Gastroesophageal sphincter (tissue), 4 donors: ENCODE data around the gene TSPOAP1. TPM values are rescaled to one million over a fixed set of nuclear protein-coding genes. Genes with fewer than 3 reads are reported as not detected.

Source experiments
- ATAC-seq: fragments of 150-250 bp; one replicate; pipeline ENCODE4 v1.9.1; 2016; ENCODE audit warnings: mild to moderate bottlenecking, moderate library complexity
- H3K27ac ChIP-seq, 4 donors: fragments of 200-600 bp; sonication (generic) in 3 of 4; 1 replicate in 3 of 4; 2 replicates in 1 of 4; pipeline ENCODE4 v1.5.1; 2016 to 2019
- H3K27me3 ChIP-seq: fragments of 200-600 bp; sonication (generic); one replicate; pipeline ENCODE4 v1.5.1; 2019
- H3K36me3 ChIP-seq, 2 donors: fragments of 200-600 bp; sonication (generic); one replicate each; pipeline ENCODE4 v1.5.1; 2019; ENCODE audit warnings: control low read depth in 1 of 2
- H3K4me1 ChIP-seq, 3 donors: fragments of 200-600 bp; sonication (generic); 1 replicate in 2 of 3; 2 replicates in 1 of 3; pipeline ENCODE4 v1.5.1; 2016 to 2019; ENCODE audit warnings: control low read depth in 2 of 3
- H3K4me3 ChIP-seq, 2 donors: fragments of 200-600 bp; sonication (generic); one replicate each; pipeline ENCODE4 v1.5.1; 2019; ENCODE audit warnings: mild to moderate bottlenecking in 1 of 2, moderate library complexity in 1 of 2
- H3K9me3 ChIP-seq, 3 donors: fragments of 200-600 bp; sonication (generic); one replicate each; pipeline ENCODE4 v1.5.1; 2017 to 2019; ENCODE audit warnings: control low read depth in 2 of 3
- CTCF ChIP-seq, 4 experiments: fragments of 200-600 bp in 2 of 4; fragments of 450-650 bp in 2 of 4; sonication (generic) in 1 of 4; IDR thresholded peaks; one replicate each; pipeline ENCODE4 v1.5.1; 2017 to 2019; ENCODE audit warnings: antibody characterized with exemption in 4 of 4, mild to moderate bottlenecking in 2 of 4, moderate library complexity in 2 of 4
- EP300 ChIP-seq: sonication (generic); formaldehyde crosslinking; IDR thresholded peaks from one replicate; pipeline ENCODE4 v1.6.1; 2017; ENCODE audit warnings: antibody characterized with exemption, mild to moderate bottlenecking
- POLR2A ChIP-seq, 2 donors: fragments of 450-650 bp; IDR thresholded peaks; one replicate each; pipeline ENCODE4 v1.6.1; 2017; ENCODE audit warnings: antibody characterized with exemption in 2 of 2, mild to moderate bottlenecking in 2 of 2, moderate library complexity in 1 of 2
- POLR2AphosphoS5 ChIP-seq: sonication (generic); formaldehyde crosslinking; IDR thresholded peaks from one replicate; pipeline ENCODE4 v1.6.1; 2017; ENCODE audit warnings: antibody characterized with exemption
- WGBS, 2 donors: methylation state at CpG; one replicate each; pipeline ENCODE4 v1.1.5; 2018; ENCODE audit warnings: low coverage in 1 of 2; 5-methylcytosine and 5-hydroxymethylcytosine counted together
- total RNA-seq, 4 donors: library from RNA; depleted of rRNA; stranded (reverse); fragments of >200 nt; gene quantifications; one replicate each; pipeline ENCODE4 v1.1.0, GENCODE V29; 2016

Gene TSPOAP1
- total RNA-seq, 4 donors from 2014 or later = 7.4 to 44.8 (median 23.0) TPM

- ATAC-seq = no peak
- Histone ChIP-seq H3K4me1 (no peaks in the 10 kb centered on the region), H3K27ac (no peak overlapping the region), H3K9me3 (no peaks in the 10 kb centered on the region), H3K36me3 (peaks cover 0 to 51% of the 10 kb centered on the region in 2 donors), H3K27me3 (no peaks in the 10 kb centered on the region), H3K4me3 (no peak overlapping the region)
- no peak for TF ChIP-seq EP300
- 54 to 64% methylated on average over 5 to 7 of the region's 7 CpGs for WGBS, 2 donors
Observed at GRCh38 chr17:58313815-58314705, 14.5 kb downstream of the TSPOAP1 start.

GRCh38 chr17:58312829-58313228 lies 15.8 kb downstream of the TSPOAP1 start:
- ATAC-seq = no peak
- TF ChIP-seq EP300 (no peak), POLR2A (IDR thresholded peaks at IDR 0.05) (no peak), POLR2AphosphoS5 (no peak), CTCF (IDR thresholded peaks at IDR 0.05) (no peak)
- Histone ChIP-seq H3K36me3 (peaks cover 0 to 62% of the 10 kb centered on the region in 2 donors), H3K27me3 (no peaks in the 10 kb centered on the region), H3K9me3 (no peaks in the 10 kb centered on the region), H3K4me1 (no peaks in the 10 kb centered on the region), H3K27ac (no peak overlapping the region), H3K4me3 (no peak overlapping the region)
- 25 to 45% methylated on average over 1 of the region's 1 CpG for WGBS, 2 donors

- Histone ChIP-seq H3K9me3 (no peaks in the 10 kb centered on the region), H3K27me3 (no peaks in the 10 kb centered on the region), H3K4me1 (no peaks in the 10 kb centered on the region), H3K36me3 (peaks cover 0 to 66% of the 10 kb centered on the region in 2 donors), H3K4me3 (no peak overlapping the region), H3K27ac (no peak overlapping the region)
- no peak for ATAC-seq
- no peak for TF ChIP-seq POLR2A (IDR thresholded peaks at IDR 0.05)
- TF ChIP-seq POLR2AphosphoS5 = no peak
- TF ChIP-seq CTCF (IDR thresholded peaks at IDR 0.05) = no peak
- TF ChIP-seq EP300 = no peak
- WGBS, 2 donors = 81% methylated on average over 8 of the region's 23 CpGs; no CpG with 5 or more reads in 1 of the 2 donors
Observed at GRCh38 chr17:58312021-58312630, 16.5 kb downstream of the TSPOAP1 start.

- H3K36me3 ChIP-seq = peaks cover 0 to 66% of the 10 kb centered on the region in 2 donors
- 90 to 100% methylated on average over 2 to 4 of the region's 9 CpGs for WGBS, 2 donors
- no peaks in the 10 kb centered on the region for H3K9me3 ChIP-seq
- no peaks in the 10 kb centered on the region for H3K27me3 ChIP-seq
- H3K27ac ChIP-seq = no peak overlapping the region
- ATAC-seq = no peak
- no peak overlapping the region for H3K4me3 ChIP-seq
- H3K4me1 ChIP-seq = no peaks in the 10 kb centered on the region
- TF ChIP-seq POLR2AphosphoS5 = no peak
- TF ChIP-seq EP300 = no peak
- TF ChIP-seq POLR2A (IDR thresholded peaks at IDR 0.05) = no peak
- TF ChIP-seq CTCF (IDR thresholded peaks at IDR 0.05) = no peak
Observed at GRCh38 chr17:58311429-58311894, 17.1 kb downstream of the TSPOAP1 start.

- Histone ChIP-seq H3K36me3 (peaks cover 0 to 66% of the 10 kb centered on the region in 2 donors), H3K27ac (no peak overlapping the region), H3K4me1 (no peaks in the 10 kb centered on the region), H3K27me3 (no peaks in the 10 kb centered on the region), H3K4me3 (no peak overlapping the region), H3K9me3 (no peaks in the 10 kb centered on the region)
- 80% methylated on average over 1 of the region's 23 CpGs; no CpG with 5 or more reads in 1 of the 2 donors for WGBS, 2 donors
- no peak for ATAC-seq
- no peak for TF ChIP-seq POLR2A (IDR thresholded peaks at IDR 0.05)
- TF ChIP-seq POLR2AphosphoS5 = no peak
- no peak for TF ChIP-seq EP300
- no peak for TF ChIP-seq CTCF (IDR thresholded peaks at IDR 0.05)
Observed at GRCh38 chr17:58310511-58311428, 17.8 kb downstream of the TSPOAP1 start.
